ENCODE results near the gene LSAMP. TPM values are rescaled to one million over a fixed set of nuclear protein-coding genes. Genes with fewer than 3 reads are reported as not detected.
A peak's percentile ranks its signal among the peaks of the same experiment; 100 is the strongest.

Gene LSAMP
- polyA plus RNA-seq, 1 of the 3 experiments (the other 2 are of a cell fraction), result 6.6 TPM

- peak; percentile 95 for DNase-seq
- ChIA-PET CTCF (interaction anchor here (0.6 to 6.1 kb wide), 100 partner anchors 8 to 1712 kb away, joined by 3 to 85 read pairs (median 4); no protein-coding TSS in a partner anchor), POLR2A (interaction anchor here (0.7 to 3.7 kb wide), 8 partner anchors 21 to 637 kb away, joined by 3 to 65 read pairs (median 6); partner anchors contain the start of gene ZBTB20)
- peaks cover 19% of the 10 kb centered on the region for H3F3A ChIP-seq (replicated peaks; ENCODE audit: insufficient read depth)
- no peaks in the 10 kb centered on the region for H3K79me2 ChIP-seq (ENCODE audit: insufficient read depth)
- peak overlapping the region; percentile 59 to 66 for H3K4me3 ChIP-seq (ENCODE audit: low read depth in 2 of 2, low read length in 1 of 2)
- H3K36me3 ChIP-seq (replicated peaks in 1 of 2; ENCODE audit: control insufficient read depth in 1 of 2, insufficient read depth in 2 of 2, low read length in 1 of 2), result no peaks in the 10 kb centered on the region
- H3K9me3 ChIP-seq, result no peaks in the 10 kb centered on the region
- H3K27ac ChIP-seq (ENCODE audit: low read depth in 2 of 2, low read length in 1 of 2), result peak overlapping the region; percentile 97
- H4K20me1 ChIP-seq (ENCODE audit: insufficient read depth), result no peaks in the 10 kb centered on the region
- peak overlapping the region; percentile 82 for H2AFZ ChIP-seq (ENCODE audit: low read depth)
- no peaks in the 10 kb centered on the region for H3K9me2 ChIP-seq
- H3K4me2 ChIP-seq, result peak overlapping the region; percentile 81
- no peaks in the 10 kb centered on the region for H3K27me3 ChIP-seq (ENCODE audit: insufficient read depth)
- peak overlapping the region; percentile 95 for H3K9ac ChIP-seq
- WGBS (ENCODE audit: low lambda C conversion rate), result 0% methylated on average over 16 of the region's 81 CpGs
- H3K4me1 ChIP-seq (ENCODE audit: control insufficient read depth in 1 of 2, insufficient read depth in 2 of 2, low read depth in 1 of 2, low read length in 1 of 2), result peaks cover 10% of the 10 kb centered on the region in 2 experiments; a peak in 3 of 4 replicates
- peak; percentile 44; the same call in 1 of the 2 replicates for TF ChIP-seq POLR2AphosphoS5 (IDR thresholded peaks at IDR 0.05; ENCODE audit: low read depth, low read length)
- TF ChIP-seq, protein P1, sequence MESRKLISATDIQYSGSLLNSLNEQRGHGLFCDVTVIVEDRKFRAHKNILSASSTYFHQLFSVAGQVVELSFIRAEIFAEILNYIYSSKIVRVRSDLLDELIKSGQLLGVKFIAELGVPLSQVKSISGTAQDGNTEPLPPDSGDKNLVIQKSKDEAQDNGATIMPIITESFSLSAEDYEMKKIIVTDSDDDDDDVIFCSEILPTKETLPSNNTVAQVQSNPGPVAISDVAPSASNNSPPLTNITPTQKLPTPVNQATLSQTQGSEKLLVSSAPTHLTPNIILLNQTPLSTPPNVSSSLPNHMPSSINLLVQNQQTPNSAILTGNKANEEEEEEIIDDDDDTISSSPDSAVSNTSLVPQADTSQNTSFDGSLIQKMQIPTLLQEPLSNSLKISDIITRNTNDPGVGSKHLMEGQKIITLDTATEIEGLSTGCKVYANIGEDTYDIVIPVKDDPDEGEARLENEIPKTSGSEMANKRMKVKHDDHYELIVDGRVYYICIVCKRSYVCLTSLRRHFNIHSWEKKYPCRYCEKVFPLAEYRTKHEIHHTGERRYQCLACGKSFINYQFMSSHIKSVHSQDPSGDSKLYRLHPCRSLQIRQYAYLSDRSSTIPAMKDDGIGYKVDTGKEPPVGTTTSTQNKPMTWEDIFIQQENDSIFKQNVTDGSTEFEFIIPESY (IDR thresholded peaks at IDR 0.05; ENCODE audit: borderline replicate concordance, low read depth), result no peak
- TF ChIP-seq MXI1 (IDR thresholded peaks at IDR 0.05; ENCODE audit: low read depth, low read length), result peak; percentile 99
- no peak for TF ChIP-seq JUND (IDR thresholded peaks at IDR 0.05)
- no peak for TF ChIP-seq FOSL2 (IDR thresholded peaks at IDR 0.05; ENCODE audit: borderline replicate concordance, low read depth)
- peak; percentile 81 for TF ChIP-seq SMC3 (IDR thresholded peaks at IDR 0.05; ENCODE audit: low read depth, low read length)
- peak; percentile 56; the same call in 1 of the 2 replicates for TF ChIP-seq TAF1 (IDR thresholded peaks at IDR 0.05; ENCODE audit: borderline replicate concordance, low read depth, low read length)
- TF ChIP-seq, protein P2, sequence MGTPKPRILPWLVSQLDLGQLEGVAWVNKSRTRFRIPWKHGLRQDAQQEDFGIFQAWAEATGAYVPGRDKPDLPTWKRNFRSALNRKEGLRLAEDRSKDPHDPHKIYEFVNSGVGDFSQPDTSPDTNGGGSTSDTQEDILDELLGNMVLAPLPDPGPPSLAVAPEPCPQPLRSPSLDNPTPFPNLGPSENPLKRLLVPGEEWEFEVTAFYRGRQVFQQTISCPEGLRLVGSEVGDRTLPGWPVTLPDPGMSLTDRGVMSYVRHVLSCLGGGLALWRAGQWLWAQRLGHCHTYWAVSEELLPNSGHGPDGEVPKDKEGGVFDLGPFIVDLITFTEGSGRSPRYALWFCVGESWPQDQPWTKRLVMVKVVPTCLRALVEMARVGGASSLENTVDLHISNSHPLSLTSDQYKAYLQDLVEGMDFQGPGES (IDR thresholded peaks at IDR 0.05; ENCODE audit: low read depth, low read length), result no peak
- peak; percentile 77 for TF ChIP-seq FOXJ3 (CRISPR knock-in tag; IDR thresholded peaks at IDR 0.05)
- peak; percentile 85 for TF ChIP-seq RAD21 (IDR thresholded peaks at IDR 0.05; ENCODE audit: low read length)
- TF ChIP-seq RCOR1 (IDR thresholded peaks at IDR 0.05; ENCODE audit: low read length), result peak; percentile 55; the same call in 1 of the 2 replicates
- TF ChIP-seq, protein P3, sequence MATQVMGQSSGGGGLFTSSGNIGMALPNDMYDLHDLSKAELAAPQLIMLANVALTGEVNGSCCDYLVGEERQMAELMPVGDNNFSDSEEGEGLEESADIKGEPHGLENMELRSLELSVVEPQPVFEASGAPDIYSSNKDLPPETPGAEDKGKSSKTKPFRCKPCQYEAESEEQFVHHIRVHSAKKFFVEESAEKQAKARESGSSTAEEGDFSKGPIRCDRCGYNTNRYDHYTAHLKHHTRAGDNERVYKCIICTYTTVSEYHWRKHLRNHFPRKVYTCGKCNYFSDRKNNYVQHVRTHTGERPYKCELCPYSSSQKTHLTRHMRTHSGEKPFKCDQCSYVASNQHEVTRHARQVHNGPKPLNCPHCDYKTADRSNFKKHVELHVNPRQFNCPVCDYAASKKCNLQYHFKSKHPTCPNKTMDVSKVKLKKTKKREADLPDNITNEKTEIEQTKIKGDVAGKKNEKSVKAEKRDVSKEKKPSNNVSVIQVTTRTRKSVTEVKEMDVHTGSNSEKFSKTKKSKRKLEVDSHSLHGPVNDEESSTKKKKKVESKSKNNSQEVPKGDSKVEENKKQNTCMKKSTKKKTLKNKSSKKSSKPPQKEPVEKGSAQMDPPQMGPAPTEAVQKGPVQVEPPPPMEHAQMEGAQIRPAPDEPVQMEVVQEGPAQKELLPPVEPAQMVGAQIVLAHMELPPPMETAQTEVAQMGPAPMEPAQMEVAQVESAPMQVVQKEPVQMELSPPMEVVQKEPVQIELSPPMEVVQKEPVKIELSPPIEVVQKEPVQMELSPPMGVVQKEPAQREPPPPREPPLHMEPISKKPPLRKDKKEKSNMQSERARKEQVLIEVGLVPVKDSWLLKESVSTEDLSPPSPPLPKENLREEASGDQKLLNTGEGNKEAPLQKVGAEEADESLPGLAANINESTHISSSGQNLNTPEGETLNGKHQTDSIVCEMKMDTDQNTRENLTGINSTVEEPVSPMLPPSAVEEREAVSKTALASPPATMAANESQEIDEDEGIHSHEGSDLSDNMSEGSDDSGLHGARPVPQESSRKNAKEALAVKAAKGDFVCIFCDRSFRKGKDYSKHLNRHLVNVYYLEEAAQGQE (IDR thresholded peaks at IDR 0.05; ENCODE audit: low read depth, low read length), result peak; percentile 23; the same call in 1 of the 2 replicates
- no peak for TF ChIP-seq MEF2A (IDR thresholded peaks at IDR 0.05; ENCODE audit: borderline replicate concordance, low read depth)
- TF ChIP-seq EZH2phosphoT487 (IDR thresholded peaks at IDR 0.05; ENCODE audit: borderline replicate concordance, low read depth), result no peak
- no peak for TF ChIP-seq FOXM1 (IDR thresholded peaks at IDR 0.05; ENCODE audit: low read depth)
- TF ChIP-seq NFIC (IDR thresholded peaks at IDR 0.05; ENCODE audit: borderline replicate concordance), result no peak
- no peak for TF ChIP-seq TCF12 (IDR thresholded peaks at IDR 0.05)
- TF ChIP-seq GABPA (IDR thresholded peaks at IDR 0.05; ENCODE audit: low read depth), result no peak
- no peak for TF ChIP-seq RXRA (IDR thresholded peaks at IDR 0.05; ENCODE audit: borderline replicate concordance, low read depth)
- TF ChIP-seq SIN3A (IDR thresholded peaks at IDR 0.05; ENCODE audit: borderline replicate concordance, low read depth, low read length), result peak; percentile 96; the same call in 1 of the 2 replicates
- TF ChIP-seq MAX (IDR thresholded peaks at IDR 0.05; ENCODE audit: low read depth), result peak; percentile 97
- peak; percentile 76 for TF ChIP-seq RFX5 (IDR thresholded peaks at IDR 0.05; ENCODE audit: low read length)
- TF ChIP-seq YY1 (IDR thresholded peaks at IDR 0.05; ENCODE audit: low read depth), result no peak
- TF ChIP-seq TEAD4 (IDR thresholded peaks at IDR 0.05; ENCODE audit: borderline replicate concordance, insufficient read depth), result no peak
- peak; percentile 94 for TF ChIP-seq CHD2 (IDR thresholded peaks at IDR 0.05; ENCODE audit: low read length, partially characterized antibody)
- TF ChIP-seq GATA2 (CRISPR knock-in tag; IDR thresholded peaks at IDR 0.05), result no peak
- peak; percentile 51 for TF ChIP-seq NRF1 (IDR thresholded peaks at IDR 0.05; ENCODE audit: low read depth, low read length)
- no peak for TF ChIP-seq ELF1 (IDR thresholded peaks at IDR 0.05)
These were observed 661.1 kb downstream of the LSAMP start for GRCh38 chr3:115783938-115784738.

Measured in SK-N-SH (cell line).